NCI-H446 (cell line): ENCODE measurements around the gene KIRREL2.

Experiments used
- DNase-seq, 2 experiments: peaks; one replicate each; lab custom pipeline; 2025; lab: John Stamatoyannopoulos, UW

KIRREL2 gene

GRCh38 chr19:35844482-35845214 lies 12.1 kb upstream of the KIRREL2 start:
- DNase-seq, result no peak

GRCh38 chr19:35845215-35846037 lies 11.3 kb upstream of the KIRREL2 start:
- DNase-seq, result no peak

GRCh38 chr19:35846038-35846668 lies 10.6 kb upstream of the KIRREL2 start:
- DNase-seq, result no peak

- no peak for DNase-seq
Measured at GRCh38 chr19:35847911-35848310, 8.8 kb upstream of the KIRREL2 start.

GRCh38 chr19:35848486-35848885 lies 8.2 kb upstream of the KIRREL2 start:
- no peak for DNase-seq

- DNase-seq, result no peak
Measured at GRCh38 chr19:35848919-35849505, 7.7 kb upstream of the KIRREL2 start.

GRCh38 chr19:35851213-35852028 lies 5.3 kb upstream of the KIRREL2 start:
- no peak for DNase-seq

- no peak for DNase-seq
Measured at GRCh38 chr19:35852029-35852780, 4.5 kb upstream of the KIRREL2 start, which contains the start of gene NPHS1. Gene NPHS1 (minus strand): TSS chr19:35852504. CDS start chr19:35851837, 667 bp downstream.

GRCh38 chr19:35853038-35853756 lies 3.5 kb upstream of the KIRREL2 start:
- DNase-seq, result no peak

GRCh38 chr19:35858311-35858710 lies 1.6 kb downstream of the KIRREL2 start:
- DNase-seq, result no peak

GRCh38 chr19:35859414-35859813 lies 2.7 kb downstream of the KIRREL2 start:
- DNase-seq, result no peak

GRCh38 chr19:35860436-35860817 lies 3.7 kb downstream of the KIRREL2 start:
- no peak for DNase-seq

- DNase-seq, result no peak
Measured at GRCh38 chr19:35860818-35861639, 4.3 kb downstream of the KIRREL2 start.

- no peak for DNase-seq
Measured at GRCh38 chr19:35861640-35862160, 5.0 kb downstream of the KIRREL2 start.

GRCh38 chr19:35862528-35862927 lies 5.8 kb downstream of the KIRREL2 start:
- DNase-seq, result no peak

- DNase-seq, result no peak
Measured at GRCh38 chr19:35863018-35863417, 6.3 kb downstream of the KIRREL2 start.

GRCh38 chr19:35868172-35868822 lies 11.6 kb downstream of the KIRREL2 start, which contains the start of gene APLP1:
Gene APLP1 (plus strand): TSS chr19:35868574. CDS start chr19:35868637, 63 bp downstream.
- peak in 1 of 2 experiments; percentile 80 for DNase-seq

- no peak for DNase-seq
Measured at GRCh38 chr19:35868823-35869326, 12.2 kb downstream of the KIRREL2 start.
